Measurements from ENCODE around the gene GABARAPL1.

GABARAPL1 gene

DNA sequence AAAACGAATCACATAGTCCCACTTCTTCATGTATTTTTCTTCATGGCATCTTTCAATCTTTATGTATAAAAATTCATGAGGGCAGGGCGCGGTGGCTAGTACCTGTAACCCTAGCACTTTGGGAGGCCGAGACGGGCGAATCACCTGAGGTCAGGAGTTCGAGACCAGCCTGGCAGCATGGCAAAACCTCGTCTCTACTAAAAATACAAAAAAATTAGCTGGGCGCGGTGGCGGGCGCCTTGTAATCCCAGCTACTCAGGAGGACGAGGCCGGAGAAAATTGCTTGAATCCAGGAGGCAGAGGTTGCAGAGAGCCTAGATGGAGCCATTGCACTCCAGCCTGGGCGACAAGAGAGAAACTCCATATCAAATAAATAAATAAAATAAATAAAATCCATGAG lies 2.5 kb upstream of the GABARAPL1 start:
- Histone ChIP-seq H2AK5ac (ENCODE audit: low read depth, low read length) (no peak overlapping the region), H3K14ac (ENCODE audit: low read length) (no peak overlapping the region), H2BK15ac (ENCODE audit: low read length) (no peak overlapping the region), H3K23ac (ENCODE audit: low read depth, low read length, poor library complexity) (no peak overlapping the region), H3K79me1 (ENCODE audit: low read depth, low read length) (peaks cover 3% of the 10 kb centered on the region), H3K4me1 (ENCODE audit: control insufficient read depth in 2 of 2, insufficient read depth in 1 of 2, low read depth in 1 of 2, low read length in 2 of 2) (no peaks in the 10 kb centered on the region), H3K4me3 (ENCODE audit: low read length in 2 of 2) (no peak overlapping the region), H3K36me3 (replicated peaks in 1 of 2; ENCODE audit: control insufficient read depth in 2 of 2, insufficient read depth in 2 of 2, low read length in 2 of 2) (no peaks in the 10 kb centered on the region), H3K27ac (replicated peaks; ENCODE audit: low read length) (no peak overlapping the region), H2BK120ac (ENCODE audit: low read depth, low read length) (no peak overlapping the region), H2BK5ac (ENCODE audit: low read length) (no peak overlapping the region), H3K27me3 (ENCODE audit: control insufficient read depth in 3 of 3, insufficient read depth in 3 of 3, low read depth in 1 of 3, low read length in 3 of 3) (no peaks in the 10 kb centered on the region), H3K9me3 (replicated peaks in 1 of 2; ENCODE audit: control insufficient read depth in 2 of 2, insufficient read depth in 1 of 2, low read depth in 1 of 2, low read length in 2 of 2) (no peaks in the 10 kb centered on the region), H3K4ac (ENCODE audit: low read length) (no peak overlapping the region), H2AFZ (ENCODE audit: low read length) (no peak overlapping the region), H2BK12ac (ENCODE audit: low read length) (no peak overlapping the region), H3K4me2 (ENCODE audit: insufficient read depth, low read length, poor library complexity, severe bottlenecking) (no peak overlapping the region), H3K18ac (ENCODE audit: low read length) (no peak overlapping the region), H4K8ac (ENCODE audit: low read depth, low read length) (no peak overlapping the region), H4K91ac (ENCODE audit: low read depth, low read length, poor library complexity) (no peak overlapping the region), H3K9ac (ENCODE audit: low read depth, low read length, poor library complexity) (no peak overlapping the region)
- WGBS, 2 donors (ENCODE audit: extremely low coverage in 2 of 2, insufficient read length in 2 of 2, insufficient replicate concordance in 1 of 2), result no CpG with 5 or more reads among the region's 15 CpGs
- DNase-seq (ENCODE audit: low spot score), result no peak

DNA sequence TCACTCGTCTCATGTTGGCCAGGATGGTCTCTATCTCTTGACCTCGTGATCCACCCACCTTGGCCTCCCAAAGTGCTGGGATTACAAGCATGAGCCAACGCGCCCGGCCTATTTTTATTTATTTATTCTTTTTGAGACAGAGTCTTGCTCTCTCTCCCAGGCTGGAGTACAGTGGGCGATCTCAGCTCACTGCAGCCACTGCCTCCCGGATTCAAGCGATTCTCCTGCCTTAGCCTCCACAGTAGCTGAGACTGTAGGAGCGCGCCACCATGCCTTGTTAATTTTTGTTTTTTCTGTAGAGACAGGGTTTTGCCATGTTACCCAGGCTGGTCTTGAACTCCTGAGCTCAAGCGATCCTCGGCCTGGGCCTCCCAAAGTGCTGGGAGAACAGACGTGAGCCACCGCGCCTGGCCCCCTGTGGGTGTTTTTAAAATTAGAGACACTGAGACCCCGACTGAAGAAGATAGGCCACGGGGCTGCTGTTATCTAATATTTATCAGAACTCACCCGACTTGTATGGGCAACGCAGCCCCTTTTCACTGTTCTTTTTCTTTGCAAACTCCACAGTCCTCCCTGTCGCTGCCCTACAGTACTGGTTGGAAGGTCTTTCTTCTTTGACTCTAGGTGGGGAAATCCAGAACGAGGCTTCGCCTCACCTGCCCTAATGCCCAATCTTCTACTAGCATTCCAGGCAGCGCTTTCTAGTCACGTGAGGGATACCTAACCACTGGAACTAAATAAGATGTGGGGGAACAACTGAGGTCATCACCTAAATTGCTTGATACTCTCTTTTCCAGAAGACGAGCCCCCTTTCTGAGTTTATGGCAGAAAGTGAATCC lies 1.4 kb upstream of the GABARAPL1 start:
- H3K4me2 ChIP-seq (ENCODE audit: insufficient read depth, low read length, poor library complexity, severe bottlenecking), result no peak overlapping the region
- no peak for DNase-seq (ENCODE audit: low spot score)
- H3K4ac ChIP-seq (ENCODE audit: low read length), result no peak overlapping the region
- H2BK12ac ChIP-seq (ENCODE audit: low read length), result no peak overlapping the region
- H3K4me3 ChIP-seq (ENCODE audit: low read length in 2 of 2), result no peak overlapping the region
- peak overlapping the region; percentile 100 for H2AFZ ChIP-seq (ENCODE audit: low read length)
- H3K23ac ChIP-seq (ENCODE audit: low read depth, low read length, poor library complexity), result no peak overlapping the region
- no peak overlapping the region for H2BK120ac ChIP-seq (ENCODE audit: low read depth, low read length)
- no peaks in the 10 kb centered on the region for H3K36me3 ChIP-seq (replicated peaks in 1 of 2; ENCODE audit: control insufficient read depth in 2 of 2, insufficient read depth in 2 of 2, low read length in 2 of 2)
- no peak overlapping the region for H2BK5ac ChIP-seq (ENCODE audit: low read length)
- no peak overlapping the region for H3K14ac ChIP-seq (ENCODE audit: low read length)
- no peak overlapping the region for H3K27ac ChIP-seq (replicated peaks; ENCODE audit: low read length)
- H3K79me1 ChIP-seq (ENCODE audit: low read depth, low read length), result peaks cover 3% of the 10 kb centered on the region
- no peaks in the 10 kb centered on the region for H3K9me3 ChIP-seq (replicated peaks in 1 of 2; ENCODE audit: control insufficient read depth in 2 of 2, insufficient read depth in 1 of 2, low read depth in 1 of 2, low read length in 2 of 2)
- H3K18ac ChIP-seq (ENCODE audit: low read length), result no peak overlapping the region
- no peak overlapping the region for H4K8ac ChIP-seq (ENCODE audit: low read depth, low read length)
- no peak overlapping the region for H2BK15ac ChIP-seq (ENCODE audit: low read length)
- no peak overlapping the region for H2AK5ac ChIP-seq (ENCODE audit: low read depth, low read length)
- H4K91ac ChIP-seq (ENCODE audit: low read depth, low read length, poor library complexity), result no peak overlapping the region
- no peaks in the 10 kb centered on the region for H3K4me1 ChIP-seq (ENCODE audit: control insufficient read depth in 2 of 2, insufficient read depth in 1 of 2, low read depth in 1 of 2, low read length in 2 of 2)
- H3K27me3 ChIP-seq (ENCODE audit: control insufficient read depth in 3 of 3, insufficient read depth in 3 of 3, low read depth in 1 of 3, low read length in 3 of 3), result no peaks in the 10 kb centered on the region
- WGBS, 2 donors (ENCODE audit: extremely low coverage in 2 of 2, insufficient read length in 2 of 2, insufficient replicate concordance in 1 of 2), result no CpG with 5 or more reads among the region's 25 CpGs
- no peak overlapping the region for H3K9ac ChIP-seq (ENCODE audit: low read depth, low read length, poor library complexity)

- no CpG with 5 or more reads among the region's 40 CpGs for WGBS, 2 donors (ENCODE audit: extremely low coverage in 2 of 2, insufficient read length in 2 of 2, insufficient replicate concordance in 1 of 2)
- H3K4me2 ChIP-seq (ENCODE audit: insufficient read depth, low read length, poor library complexity, severe bottlenecking), result peak overlapping the region; percentile 77
- H3K4me1 ChIP-seq (ENCODE audit: control insufficient read depth in 2 of 2, insufficient read depth in 1 of 2, low read depth in 1 of 2, low read length in 2 of 2), result no peaks in the 10 kb centered on the region
- no peak overlapping the region for H3K18ac ChIP-seq (ENCODE audit: low read length)
- H3K9me3 ChIP-seq (replicated peaks in 1 of 2; ENCODE audit: control insufficient read depth in 2 of 2, insufficient read depth in 1 of 2, low read depth in 1 of 2, low read length in 2 of 2), result no peaks in the 10 kb centered on the region
- H2AFZ ChIP-seq (ENCODE audit: low read length), result peak overlapping the region; percentile 100
- H4K91ac ChIP-seq (ENCODE audit: low read depth, low read length, poor library complexity), result no peak overlapping the region
- H3K79me1 ChIP-seq (ENCODE audit: low read depth, low read length), result peaks cover 3% of the 10 kb centered on the region
- no peak overlapping the region for H3K14ac ChIP-seq (ENCODE audit: low read length)
- H3K27me3 ChIP-seq (ENCODE audit: control insufficient read depth in 3 of 3, insufficient read depth in 3 of 3, low read depth in 1 of 3, low read length in 3 of 3), result no peaks in the 10 kb centered on the region
- no peak overlapping the region for H2BK120ac ChIP-seq (ENCODE audit: low read depth, low read length)
- H3K9ac ChIP-seq (ENCODE audit: low read depth, low read length, poor library complexity), result peak overlapping the region; percentile 67
- no peak overlapping the region for H3K4ac ChIP-seq (ENCODE audit: low read length)
- no peak overlapping the region for H2BK15ac ChIP-seq (ENCODE audit: low read length)
- no peak overlapping the region for H4K8ac ChIP-seq (ENCODE audit: low read depth, low read length)
- no peak overlapping the region for H3K23ac ChIP-seq (ENCODE audit: low read depth, low read length, poor library complexity)
- no peaks in the 10 kb centered on the region for H3K36me3 ChIP-seq (replicated peaks in 1 of 2; ENCODE audit: control insufficient read depth in 2 of 2, insufficient read depth in 2 of 2, low read length in 2 of 2)
- H2BK12ac ChIP-seq (ENCODE audit: low read length), result no peak overlapping the region
- peak; percentile 79 for DNase-seq (ENCODE audit: low spot score)
- H3K27ac ChIP-seq (replicated peaks; ENCODE audit: low read length), result peak overlapping the region; percentile 46
- H3K4me3 ChIP-seq (ENCODE audit: low read length in 2 of 2), result peak overlapping the region; percentile 71 to 90
- no peak overlapping the region for H2AK5ac ChIP-seq (ENCODE audit: low read depth, low read length)
- no peak overlapping the region for H2BK5ac ChIP-seq (ENCODE audit: low read length)
These were observed 538 bp upstream of the GABARAPL1 start for GRCh38 chr12:10211940-10212738.

All from neuronal stem cell (in vitro differentiated cells).